Osteoblast (primary cell): ENCODE results near the gene EPS8L1. TPM values are rescaled to one million over a fixed set of nuclear protein-coding genes. Genes with fewer than 3 reads are reported as not detected.

ENCODE experiments used
- DNase-seq: peaks from one replicate; pipeline ENCODE4 v3.0.0; 2011; ENCODE audit warnings: low spot score, mixed read lengths; ENCODE audit not compliant: insufficient read length; ENCODE audit errors: missing footprints
- H2AFZ ChIP-seq: 2 replicates; pipeline ENCODE4 v1.6.0; 2011; ENCODE audit warnings: mild to moderate bottlenecking, low read length
- H3K27ac ChIP-seq: 2 replicates; pipeline ENCODE4 v1.5.1; 2011; ENCODE audit warnings: mild to moderate bottlenecking, low read depth, low read length, moderate library complexity
- H3K27me3 ChIP-seq: 2 replicates; pipeline ENCODE4 v1.6.0; 2012; ENCODE audit warnings: mild to moderate bottlenecking, control low read depth, inconsistent platforms, low read length, moderate library complexity; ENCODE audit not compliant: insufficient read depth
- H3K36me3 ChIP-seq: 2 replicates; pipeline ENCODE4 v1.5.1; 2011; ENCODE audit warnings: mild to moderate bottlenecking, low read length, control low read depth, moderate library complexity; ENCODE audit not compliant: insufficient read depth
- H3K4me1 ChIP-seq: 2 replicates; pipeline ENCODE4 v1.5.1; 2011; ENCODE audit warnings: mild to moderate bottlenecking, low read length, control low read depth, moderate library complexity; ENCODE audit not compliant: insufficient read depth
- H3K4me2 ChIP-seq: 2 replicates; pipeline ENCODE4 v1.6.0; 2011; ENCODE audit warnings: mild to moderate bottlenecking, low read length; ENCODE audit not compliant: insufficient read depth
- H3K4me3 ChIP-seq: fragments of 200-600 bp; sonication (generic); 3 replicates; pipeline ENCODE4 v1.5.1; 2012; ENCODE audit warnings: mild to moderate bottlenecking, low read length, inconsistent platforms; ENCODE audit not compliant: insufficient read depth
- H3K79me2 ChIP-seq: 2 replicates; pipeline ENCODE4 v1.6.0; 2012; ENCODE audit warnings: mild to moderate bottlenecking, low read length, control low read depth, inconsistent platforms; ENCODE audit not compliant: insufficient read depth
- H3K9me3 ChIP-seq: 2 replicates; pipeline ENCODE4 v1.5.1; 2011; ENCODE audit warnings: low read depth, low read length, control low read depth
- H4K20me1 ChIP-seq: 2 replicates; pipeline ENCODE4 v1.6.0; 2012; ENCODE audit warnings: mild to moderate bottlenecking, low read length, control low read depth; ENCODE audit not compliant: insufficient read depth
- total RNA-seq: library from RNA; depleted of rRNA; stranded (reverse); fragments of >200 nt; gene quantifications from 2 replicates; pipeline ENCODE4 v1.2.3, GENCODE V29; 2012
- TF ChIP-seq, protein P1 (sequence below): IDR thresholded peaks from 2 replicates; pipeline ENCODE4 v1.5.1; 2011; ENCODE audit warnings: mild to moderate bottlenecking, low read depth, low read length, moderate library complexity; ENCODE audit errors: extremely low read depth

Gene EPS8L1
- total RNA-seq, 1 donor, result 1.1 TPM

GRCh38 chr19:55109527-55110291 is 34.0 kb downstream of the EPS8L1 start:
- no peaks in the 10 kb centered on the region for H3K27me3 ChIP-seq
- H3K36me3 ChIP-seq, result peaks cover 15% of the 10 kb centered on the region
- H3K4me2 ChIP-seq, result no peak overlapping the region
- H3K4me3 ChIP-seq, result no peak overlapping the region
- H3K79me2 ChIP-seq, result peaks cover 78% of the 10 kb centered on the region
- no peak overlapping the region for H3K27ac ChIP-seq
- H4K20me1 ChIP-seq, result peaks cover 45% of the 10 kb centered on the region
- TF ChIP-seq, protein P1, sequence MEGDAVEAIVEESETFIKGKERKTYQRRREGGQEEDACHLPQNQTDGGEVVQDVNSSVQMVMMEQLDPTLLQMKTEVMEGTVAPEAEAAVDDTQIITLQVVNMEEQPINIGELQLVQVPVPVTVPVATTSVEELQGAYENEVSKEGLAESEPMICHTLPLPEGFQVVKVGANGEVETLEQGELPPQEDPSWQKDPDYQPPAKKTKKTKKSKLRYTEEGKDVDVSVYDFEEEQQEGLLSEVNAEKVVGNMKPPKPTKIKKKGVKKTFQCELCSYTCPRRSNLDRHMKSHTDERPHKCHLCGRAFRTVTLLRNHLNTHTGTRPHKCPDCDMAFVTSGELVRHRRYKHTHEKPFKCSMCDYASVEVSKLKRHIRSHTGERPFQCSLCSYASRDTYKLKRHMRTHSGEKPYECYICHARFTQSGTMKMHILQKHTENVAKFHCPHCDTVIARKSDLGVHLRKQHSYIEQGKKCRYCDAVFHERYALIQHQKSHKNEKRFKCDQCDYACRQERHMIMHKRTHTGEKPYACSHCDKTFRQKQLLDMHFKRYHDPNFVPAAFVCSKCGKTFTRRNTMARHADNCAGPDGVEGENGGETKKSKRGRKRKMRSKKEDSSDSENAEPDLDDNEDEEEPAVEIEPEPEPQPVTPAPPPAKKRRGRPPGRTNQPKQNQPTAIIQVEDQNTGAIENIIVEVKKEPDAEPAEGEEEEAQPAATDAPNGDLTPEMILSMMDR, result no peak
- H3K4me1 ChIP-seq, result no peaks in the 10 kb centered on the region
- DNase-seq, result peak; percentile 60
- H2AFZ ChIP-seq, result no peak overlapping the region
- H3K9me3 ChIP-seq, result no peaks in the 10 kb centered on the region

GRCh38 chr19:55111238-55111831 is 35.7 kb downstream of the EPS8L1 start:
- no peak overlapping the region for H3K27ac ChIP-seq

DNA sequence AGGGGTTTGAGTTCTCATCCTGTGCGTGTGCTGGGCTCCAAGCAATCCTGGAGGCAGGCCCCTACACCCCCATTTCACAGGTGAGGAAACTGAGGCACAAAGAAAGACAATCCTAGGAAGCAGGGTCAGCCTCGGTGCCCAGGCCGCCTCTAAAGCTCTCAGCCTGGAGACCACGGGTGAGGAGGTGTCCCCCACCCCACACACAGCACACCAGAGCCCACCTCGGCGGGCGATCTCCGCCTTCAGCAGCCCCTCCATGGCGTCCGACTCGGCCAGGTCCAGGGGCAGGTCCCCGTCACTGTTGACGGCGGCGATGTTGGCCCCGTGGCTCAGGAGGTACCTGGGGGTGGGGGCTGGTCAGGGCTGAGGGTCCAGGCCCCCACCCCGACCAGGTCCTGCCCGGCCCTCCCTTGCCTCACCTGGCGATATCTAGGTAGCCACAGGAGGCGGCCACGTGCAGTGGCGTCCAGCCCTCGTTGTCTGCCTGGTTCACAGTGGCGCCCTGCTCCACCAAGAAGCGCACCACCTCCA is 36.6 kb downstream of the EPS8L1 start:
- H3K9me3 ChIP-seq, result no peaks in the 10 kb centered on the region
- H4K20me1 ChIP-seq, result peaks cover 52% of the 10 kb centered on the region
- no peaks in the 10 kb centered on the region for H3K27me3 ChIP-seq
- peaks cover 8% of the 10 kb centered on the region for H3K4me1 ChIP-seq
- peak; percentile 62 for DNase-seq
- TF ChIP-seq, protein P1, result no peak
- H3K27ac ChIP-seq, result peak overlapping the region; percentile 77
- no peak overlapping the region for H2AFZ ChIP-seq
- H3K4me3 ChIP-seq, result no peak overlapping the region
- peaks cover 82% of the 10 kb centered on the region for H3K79me2 ChIP-seq
- H3K36me3 ChIP-seq, result peaks cover 15% of the 10 kb centered on the region
- H3K4me2 ChIP-seq, result no peak overlapping the region

More at GRCh38 chr19:55111238-55111831, 35.7 kb downstream of the EPS8L1 start:
- TF ChIP-seq, protein P1, result no peak
- Histone ChIP-seq H3K4me2 (no peak overlapping the region), H2AFZ (no peak overlapping the region), H3K36me3 (peaks cover 15% of the 10 kb centered on the region), H3K4me3 (no peak overlapping the region), H3K27me3 (no peaks in the 10 kb centered on the region), H3K79me2 (peaks cover 80% of the 10 kb centered on the region), H3K4me1 (peaks cover 8% of the 10 kb centered on the region), H4K20me1 (peaks cover 50% of the 10 kb centered on the region), H3K9me3 (no peaks in the 10 kb centered on the region)
- DNase-seq, result peak; percentile 60
